Right lobe of liver (tissue), 4 donors: ENCODE results near the gene USP5.

ENCODE experiments used
- POLR2A ChIP-seq: fragments of 450-650 bp; IDR thresholded peaks from one replicate; pipeline ENCODE4 v1.6.1; 2017; ENCODE audit warnings: antibody characterized with exemption, mild to moderate bottlenecking
- TF ChIP-seq, protein P1 (sequence below), 4 donors: fragments of 200-600 bp in 3 of 4; fragments of 450-650 bp in 1 of 4; IDR thresholded peaks; one replicate each; pipeline versions ENCODE4 v1.5.1 to v1.8.0; 2016 to 2022; ENCODE audit warnings: antibody characterized with exemption in 4 of 4, mild to moderate bottlenecking in 2 of 4
- donor health status: DM: no; HTN: no; CAD: no.
- donor health status: DM: no; HTN: no; CAD: no.
- donor health status: DM: no; HTN: yes; CAD: no.

DNA sequence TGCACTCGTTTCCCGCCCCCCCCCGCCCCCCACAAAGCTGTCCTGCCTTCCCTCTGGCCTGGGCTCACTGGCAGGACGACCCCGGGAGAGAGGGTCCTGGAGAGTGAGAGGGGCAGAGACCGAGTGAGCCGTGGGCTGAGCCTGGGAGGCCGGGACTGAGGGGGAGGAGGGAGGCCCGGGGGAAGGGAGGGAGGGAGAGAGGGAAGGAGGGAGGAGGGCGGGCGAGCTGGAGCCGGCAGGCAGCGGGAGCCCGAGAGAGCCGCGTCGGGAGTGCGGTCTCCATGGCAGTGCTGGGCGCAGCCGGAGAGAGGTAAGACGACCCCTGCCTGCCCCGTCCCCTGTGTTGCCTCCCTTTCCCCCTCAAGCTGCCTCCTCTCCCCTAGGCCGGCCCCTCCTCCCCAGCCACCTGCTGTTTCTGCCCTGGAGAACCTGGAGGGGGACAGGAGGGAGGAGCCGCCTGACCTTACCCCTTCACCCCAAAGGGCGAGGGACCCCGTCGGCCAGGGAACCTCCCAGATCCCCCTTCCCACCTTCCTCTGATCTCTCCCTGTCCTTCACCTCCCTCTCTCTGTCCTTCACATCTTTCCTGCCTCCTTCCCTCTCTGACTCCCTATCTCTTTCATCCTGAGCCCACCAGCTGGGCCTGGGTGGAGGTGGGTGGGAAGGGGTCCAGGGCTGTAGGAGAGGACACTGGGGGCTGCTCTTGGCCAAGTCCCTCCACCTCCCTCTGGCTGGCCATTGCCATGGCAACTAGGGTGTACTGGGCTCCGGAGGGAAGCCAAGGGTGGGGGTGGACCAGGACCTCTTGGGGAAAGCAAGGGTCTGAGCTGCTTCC, 30.1 kb upstream of the USP5 start, which contains the start of gene GPR162:
- TF ChIP-seq, protein P1, sequence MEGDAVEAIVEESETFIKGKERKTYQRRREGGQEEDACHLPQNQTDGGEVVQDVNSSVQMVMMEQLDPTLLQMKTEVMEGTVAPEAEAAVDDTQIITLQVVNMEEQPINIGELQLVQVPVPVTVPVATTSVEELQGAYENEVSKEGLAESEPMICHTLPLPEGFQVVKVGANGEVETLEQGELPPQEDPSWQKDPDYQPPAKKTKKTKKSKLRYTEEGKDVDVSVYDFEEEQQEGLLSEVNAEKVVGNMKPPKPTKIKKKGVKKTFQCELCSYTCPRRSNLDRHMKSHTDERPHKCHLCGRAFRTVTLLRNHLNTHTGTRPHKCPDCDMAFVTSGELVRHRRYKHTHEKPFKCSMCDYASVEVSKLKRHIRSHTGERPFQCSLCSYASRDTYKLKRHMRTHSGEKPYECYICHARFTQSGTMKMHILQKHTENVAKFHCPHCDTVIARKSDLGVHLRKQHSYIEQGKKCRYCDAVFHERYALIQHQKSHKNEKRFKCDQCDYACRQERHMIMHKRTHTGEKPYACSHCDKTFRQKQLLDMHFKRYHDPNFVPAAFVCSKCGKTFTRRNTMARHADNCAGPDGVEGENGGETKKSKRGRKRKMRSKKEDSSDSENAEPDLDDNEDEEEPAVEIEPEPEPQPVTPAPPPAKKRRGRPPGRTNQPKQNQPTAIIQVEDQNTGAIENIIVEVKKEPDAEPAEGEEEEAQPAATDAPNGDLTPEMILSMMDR (IDR thresholded peaks at IDR 0.05): no peak
- TF ChIP-seq POLR2A: no peak
